ENCODE measurements around the gene QSOX2.

QSOX2 gene, protein sequence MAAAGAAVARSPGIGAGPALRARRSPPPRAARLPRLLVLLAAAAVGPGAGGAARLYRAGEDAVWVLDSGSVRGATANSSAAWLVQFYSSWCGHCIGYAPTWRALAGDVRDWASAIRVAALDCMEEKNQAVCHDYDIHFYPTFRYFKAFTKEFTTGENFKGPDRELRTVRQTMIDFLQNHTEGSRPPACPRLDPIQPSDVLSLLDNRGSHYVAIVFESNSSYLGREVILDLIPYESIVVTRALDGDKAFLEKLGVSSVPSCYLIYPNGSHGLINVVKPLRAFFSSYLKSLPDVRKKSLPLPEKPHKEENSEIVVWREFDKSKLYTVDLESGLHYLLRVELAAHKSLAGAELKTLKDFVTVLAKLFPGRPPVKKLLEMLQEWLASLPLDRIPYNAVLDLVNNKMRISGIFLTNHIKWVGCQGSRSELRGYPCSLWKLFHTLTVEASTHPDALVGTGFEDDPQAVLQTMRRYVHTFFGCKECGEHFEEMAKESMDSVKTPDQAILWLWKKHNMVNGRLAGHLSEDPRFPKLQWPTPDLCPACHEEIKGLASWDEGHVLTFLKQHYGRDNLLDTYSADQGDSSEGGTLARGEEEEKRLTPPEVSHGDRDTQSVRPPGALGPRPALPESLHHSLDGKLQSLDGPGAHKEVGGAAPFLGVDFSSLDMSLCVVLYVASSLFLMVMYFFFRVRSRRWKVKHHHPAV

GRCh38 chr9:136245219-136246150, at the start of gene QSOX2:
QSOX2 (minus strand) TSS chr9:136245812; CDS start chr9:136245803, 9 bp downstream.
- peak; percentile 29 for DNase-seq

GRCh38 chr9:136295055-136295454, 49.4 kb upstream of the QSOX2 start:
- DNase-seq, result no peak

DNA sequence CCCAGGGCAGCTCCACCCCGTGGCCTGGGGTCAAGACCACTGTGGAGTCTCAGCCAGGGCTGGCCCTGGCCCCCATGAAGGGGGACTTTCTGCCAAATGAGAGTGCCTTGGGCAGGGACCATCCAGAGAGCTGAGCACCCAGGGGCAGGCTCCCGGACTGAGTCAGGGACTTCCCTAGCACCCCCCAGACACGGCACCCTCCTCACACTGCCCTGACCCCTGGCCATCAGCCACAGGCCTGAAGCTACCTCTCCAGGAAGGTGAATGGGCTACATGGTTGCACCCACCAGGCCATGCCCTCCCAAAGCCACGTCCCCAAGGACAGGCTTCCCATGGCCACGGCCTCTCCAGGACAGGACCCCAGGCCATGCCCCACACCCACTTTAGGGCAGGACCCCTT, 48.8 kb upstream of the QSOX2 start:
- DNase-seq, result no peak

GRCh38 chr9:136293476-136294077, 48.0 kb upstream of the QSOX2 start:
- DNase-seq, result no peak

DNA sequence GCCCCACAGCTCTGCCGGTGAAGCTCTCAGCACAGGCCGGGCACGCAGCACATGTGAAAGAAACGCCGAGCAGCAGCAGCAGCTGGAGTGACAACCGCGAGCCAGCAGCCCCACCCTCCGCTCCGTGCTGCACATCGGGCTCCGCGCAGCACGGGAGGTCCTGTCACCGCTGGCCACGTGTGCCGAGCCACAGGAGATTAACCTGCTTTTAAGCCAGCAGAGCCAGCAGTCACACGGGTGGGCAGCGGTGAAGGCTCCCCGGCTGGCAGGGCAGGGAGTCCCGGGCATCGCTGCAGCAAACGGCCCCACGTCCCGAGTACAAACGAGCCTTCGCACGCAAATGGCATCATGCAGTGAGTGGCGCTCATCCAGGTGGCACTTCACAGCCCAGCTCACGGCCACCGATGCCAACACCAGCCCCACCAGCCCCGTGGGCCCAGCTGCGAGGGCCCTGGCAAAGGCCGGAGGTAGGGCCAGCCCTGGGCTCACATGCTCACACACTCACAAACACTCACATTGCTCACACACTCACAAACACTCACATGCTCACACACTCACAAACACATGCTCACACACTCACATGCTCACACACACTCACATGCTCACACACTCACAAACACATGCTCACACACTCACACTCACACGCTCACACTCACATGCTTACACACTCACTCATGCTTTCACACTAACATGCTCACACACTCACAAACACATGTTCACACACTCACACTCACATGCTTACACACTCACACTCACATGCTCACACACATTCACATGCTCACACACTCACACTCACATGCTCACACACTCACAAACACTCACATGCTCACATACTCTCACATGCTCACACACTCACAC, 47.2 kb upstream of the QSOX2 start:
- DNase-seq, result no peak

DNA sequence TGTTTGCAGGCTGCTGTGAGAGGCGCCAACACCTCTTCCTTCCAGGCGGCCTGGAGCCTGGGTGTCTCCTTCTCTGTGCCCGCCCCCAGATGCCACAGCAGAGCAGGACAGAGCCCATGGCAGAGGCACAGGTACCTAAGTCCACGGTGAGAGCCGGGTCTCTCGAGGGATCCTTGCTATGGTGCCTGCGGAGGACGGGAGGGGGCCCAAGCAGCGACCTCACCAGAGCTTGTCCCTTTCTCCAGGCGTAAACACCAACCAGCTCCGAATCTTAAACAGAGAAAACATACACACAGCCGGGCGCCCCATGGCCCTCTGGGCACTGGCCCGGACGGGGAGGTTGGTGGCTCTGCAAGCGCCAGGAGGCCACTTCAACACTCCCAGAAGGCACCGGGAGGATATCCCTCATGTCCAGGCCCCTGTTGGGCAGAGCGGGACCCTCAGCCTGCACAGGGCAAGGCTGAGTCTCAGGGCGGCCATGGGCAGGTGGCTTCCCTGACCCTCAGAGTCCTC, 46.5 kb upstream of the QSOX2 start:
- no peak for DNase-seq

GRCh38 chr9:136291306-136292025, 45.9 kb upstream of the QSOX2 start:
- no peak for DNase-seq

GRCh38 chr9:136290508-136291000, 44.9 kb upstream of the QSOX2 start:
- DNase-seq, result no peak

GRCh38 chr9:136289651-136290507, 44.3 kb upstream of the QSOX2 start:
- no peak for DNase-seq

- DNase-seq, result no peak
Measured at GRCh38 chr9:136287960-136288753, 42.5 kb upstream of the QSOX2 start.

GRCh38 chr9:136286987-136287379, 41.4 kb upstream of the QSOX2 start:
- DNase-seq, result no peak

GRCh38 chr9:136286359-136286986, 40.9 kb upstream of the QSOX2 start:
- no peak for DNase-seq

- no peak for DNase-seq
Measured at GRCh38 chr9:136285501-136286358, 40.1 kb upstream of the QSOX2 start.

- DNase-seq, result no peak
Measured at GRCh38 chr9:136284951-136285350, 39.3 kb upstream of the QSOX2 start.

- DNase-seq, result no peak
Measured at GRCh38 chr9:136284311-136284710, 38.7 kb upstream of the QSOX2 start.

- peak; percentile 70 for DNase-seq
Measured at GRCh38 chr9:136283291-136284235, 38.0 kb upstream of the QSOX2 start.

Data from DMS153 (cell line).